NCI-H1694 (cell line): ENCODE data around the gene SCYL1.
"Not testable (repeated sequence)": the region's sequence is repeated elsewhere in the genome, so short reads cannot be mapped to it uniquely, and the experiment has no call there.

Source experiments
- DNase-seq: peaks from one replicate; lab custom pipeline; 2025; lab: John Stamatoyannopoulos, UW

SCYL1 gene

GRCh38 chr11:65505466-65506289, 19.2 kb upstream of the SCYL1 start:
- DNase-seq, result no peak

- DNase-seq, result no peak
These were observed 18.6 kb upstream of the SCYL1 start for GRCh38 chr11:65506290-65506771.

- no peak for DNase-seq
These were observed 17.9 kb upstream of the SCYL1 start for GRCh38 chr11:65506772-65507505.

GRCh38 chr11:65512311-65512710, 12.6 kb upstream of the SCYL1 start:
- DNase-seq, result not testable (repeated sequence)

GRCh38 chr11:65516135-65516968, 8.5 kb upstream of the SCYL1 start:
- DNase-seq, result no peak

GRCh38 chr11:65518941-65519549, 5.8 kb upstream of the SCYL1 start:
- not testable (repeated sequence) for DNase-seq

GRCh38 chr11:65521777-65522521, 2.9 kb upstream of the SCYL1 start:
- DNase-seq, result not testable (repeated sequence)

- not testable (repeated sequence) for DNase-seq
These were observed 1.9 kb upstream of the SCYL1 start for GRCh38 chr11:65522718-65523630.

GRCh38 chr11:65523631-65523968, 1.3 kb upstream of the SCYL1 start:
- DNase-seq, result not testable (repeated sequence)

GRCh38 chr11:65524014-65524740, 706 bp upstream of the SCYL1 start:
- DNase-seq, result no peak

- no peak for DNase-seq
These were observed 930 bp downstream of the SCYL1 start for GRCh38 chr11:65525546-65526480.

GRCh38 chr11:65526744-65527143, 1.9 kb downstream of the SCYL1 start:
- DNase-seq, result no peak

- no peak for DNase-seq
These were observed 4.0 kb downstream of the SCYL1 start for GRCh38 chr11:65528819-65529350.

- no peak for DNase-seq
These were observed 4.7 kb downstream of the SCYL1 start for GRCh38 chr11:65529475-65530156.

GRCh38 chr11:65530157-65530496, 5.2 kb downstream of the SCYL1 start:
- no peak for DNase-seq

GRCh38 chr11:65532388-65533064, 7.6 kb downstream of the SCYL1 start:
- DNase-seq, result no peak

GRCh38 chr11:65535102-65535501, 10.2 kb downstream of the SCYL1 start:
- DNase-seq, result no peak
